ENCODE measurements around the gene UCMA.

- TF ChIP-seq CTCF (IDR thresholded peaks at IDR 0.05) (no peak), POLR2A (IDR thresholded peaks at IDR 0.05) (no peak)
Observed at GRCh38 chr10:13256627-13257026, 22.5 kb upstream of the UCMA start.
